GM12878 (cell line): ENCODE results near the gene MAFG. TPM values are rescaled to one million over a fixed set of nuclear protein-coding genes. Genes with fewer than 3 reads are reported as not detected.

Experiments used
- BRCA1 ChIP-seq: IDR thresholded peaks from 2 replicates; pipeline ENCODE4 v1.6.1; 2011; ENCODE audit warnings: low read depth, low read length, improper control_type of control experiment
- DPF2 ChIP-seq: fragments of 450-650 bp; IDR thresholded peaks from 2 replicates; pipeline ENCODE4 v1.6.1; 2017; ENCODE audit warnings: mild to moderate bottlenecking
- EED ChIP-seq: sonication (generic); IDR thresholded peaks from 2 replicates; pipeline ENCODE4 v1.6.1; 2016; ENCODE audit warnings: antibody characterized with exemption, low read depth
- MYB ChIP-seq: fragments of 150-350 bp; IDR thresholded peaks from 2 replicates; pipeline ENCODE4 v1.6.1; 2014; ENCODE audit warnings: mild to moderate bottlenecking, low read depth, low read length, borderline replicate concordance
- NBN ChIP-seq: fragments of 450-650 bp; IDR thresholded peaks from 2 replicates; pipeline ENCODE4 v1.6.1; 2016
- RAD51 ChIP-seq: fragments of 450-650 bp; IDR thresholded peaks from 2 replicates; pipeline ENCODE4 v1.6.1; 2016; ENCODE audit warnings: moderate library complexity, mild to moderate bottlenecking, inconsistent platforms
- RFX5 ChIP-seq: IDR thresholded peaks from 2 replicates; pipeline ENCODE4 v1.6.1; 2011; ENCODE audit warnings: low read depth, low read length, improper control_type of control experiment
- SMC3 ChIP-seq: IDR thresholded peaks from 2 replicates; pipeline ENCODE4 v1.6.1; 2011; ENCODE audit warnings: low read length, improper control_type of control experiment, borderline replicate concordance
- SUZ12 ChIP-seq: fragments of 200-600 bp; sonication (generic); IDR thresholded peaks from one replicate; pipeline ENCODE4 v1.6.1; 2018; ENCODE audit warnings: antibody characterized with exemption, mild to moderate bottlenecking; ENCODE audit not compliant: unreplicated experiment
- ZNF384 ChIP-seq: IDR thresholded peaks from 2 replicates; pipeline ENCODE4 v1.6.1; 2012; ENCODE audit warnings: low read depth, mild to moderate bottlenecking, low read length, improper control_type of control experiment, borderline replicate concordance
- polyA plus RNA-seq, 11 experiments: library from polyadenylated mRNA; depleted of rRNA in 4 of 11; unstranded in 6 of 11; stranded (reverse) in 5 of 11; fragments of >200 nt; fragmentation: Nextera tagmentation in 4 of 11; fragmentation: Illumina TruSeq in 1 of 11; extraction: Ambion mirVana in 4 of 11; extraction: Trizol in 1 of 11; gene quantifications; 1 replicate in 1 of 11; 2 replicates in 10 of 11; pipeline versions ENCODE4 v1.2.1 to v1.2.3, GENCODE V29; 2011 to 2016; ENCODE audit warnings: inconsistent platforms in 2 of 11, missing spikeins in 2 of 11, low read depth in 1 of 11
- total RNA-seq, 4 experiments: library from RNA; depleted of rRNA in 3 of 4; stranded (reverse); fragments of >200 nt in 3 of 4; fragmentation: Illumina TruSeq in 1 of 4; extraction: Trizol in 1 of 4; gene quantifications; 2 replicates each; pipeline versions ENCODE4 v1.2.1 to v1.2.3, GENCODE V29; 2013 to 2021
- TF ChIP-seq, protein P1 (sequence below): fragments of 450-650 bp; IDR thresholded peaks from 2 replicates; pipeline ENCODE4 v1.6.1; 2018; ENCODE audit warnings: mild to moderate bottlenecking, low read depth, moderate library complexity; ENCODE audit not compliant: partially characterized antibody
- TF ChIP-seq, protein P2 (sequence below): fragments of 450-650 bp; formaldehyde crosslinking; IDR thresholded peaks from 2 replicates; pipeline ENCODE4 v1.4.0; 2020; ENCODE audit warnings: mild to moderate bottlenecking, moderate library complexity
- TF ChIP-seq, protein P3 (sequence below): fragments of 450-650 bp; IDR thresholded peaks from 2 replicates; pipeline ENCODE4 v1.6.1; 2017; ENCODE audit warnings: mild to moderate bottlenecking, moderate library complexity
- TF ChIP-seq, protein P4 (sequence below): fragments of 450-650 bp; IDR thresholded peaks from 2 replicates; pipeline ENCODE4 v1.6.1; 2016; ENCODE audit warnings: mild to moderate bottlenecking
- TF ChIP-seq, protein P5 (sequence below): IDR thresholded peaks from 2 replicates; pipeline ENCODE4 v1.6.1; 2012; ENCODE audit warnings: low read depth, low read length, improper control_type of control experiment

Gene MAFG
- total and polyA plus RNA-seq, 10 of the 15 experiments (the other 5 are each of a cell fraction or from before 2014, with no cell fraction given): 0.48 to 20.1 (median 7.6) TPM

DNA sequence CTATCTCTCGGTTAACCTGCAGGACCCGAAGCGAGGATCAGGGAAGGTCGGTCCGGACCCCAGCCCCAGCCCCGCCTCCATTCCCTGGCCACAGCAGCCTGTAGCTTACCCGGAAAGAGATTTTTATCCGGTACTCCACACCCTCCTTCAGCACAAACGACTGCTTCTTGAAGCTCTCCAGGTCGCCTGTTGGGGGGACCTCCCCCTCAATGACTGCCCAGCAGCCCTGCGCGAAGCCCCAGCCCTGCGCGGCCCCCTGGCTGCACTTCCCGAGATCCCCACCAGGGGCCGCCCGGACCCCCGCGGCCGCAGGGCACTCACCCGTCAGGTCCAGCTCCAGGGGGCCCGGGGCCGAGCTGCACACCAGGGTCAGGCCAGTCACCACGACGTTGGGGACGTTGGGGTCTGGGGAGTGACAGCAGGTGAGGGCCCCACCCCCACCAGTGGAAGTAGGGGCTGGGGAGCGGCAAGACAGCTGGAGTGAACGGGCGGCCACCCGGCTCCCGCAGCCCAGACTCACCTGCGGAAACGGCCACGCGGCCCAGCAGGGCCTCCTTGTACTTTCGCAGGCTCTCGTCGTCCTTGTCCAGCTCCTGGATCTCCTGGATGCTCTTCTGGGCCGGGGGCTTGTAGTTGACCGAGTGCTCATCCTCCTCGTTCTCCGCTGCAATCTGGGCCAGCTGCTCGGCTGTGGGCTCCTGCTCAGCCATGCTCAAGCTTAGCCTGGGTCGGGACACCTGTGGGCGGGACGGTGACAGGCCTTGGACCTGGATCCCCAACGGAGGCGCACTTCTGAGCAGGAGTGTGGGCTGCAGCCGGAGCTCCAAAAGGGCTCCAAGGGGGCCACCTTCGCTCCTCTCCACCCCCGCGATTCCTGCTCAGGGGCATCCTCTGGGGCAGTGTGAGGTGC is 58.1 kb downstream of the MAFG start (continued):
- TF ChIP-seq EED: no peak
- no peak for TF ChIP-seq RFX5
- TF ChIP-seq RAD51: no peak
- no peak for TF ChIP-seq DPF2
- TF ChIP-seq, protein P1, sequence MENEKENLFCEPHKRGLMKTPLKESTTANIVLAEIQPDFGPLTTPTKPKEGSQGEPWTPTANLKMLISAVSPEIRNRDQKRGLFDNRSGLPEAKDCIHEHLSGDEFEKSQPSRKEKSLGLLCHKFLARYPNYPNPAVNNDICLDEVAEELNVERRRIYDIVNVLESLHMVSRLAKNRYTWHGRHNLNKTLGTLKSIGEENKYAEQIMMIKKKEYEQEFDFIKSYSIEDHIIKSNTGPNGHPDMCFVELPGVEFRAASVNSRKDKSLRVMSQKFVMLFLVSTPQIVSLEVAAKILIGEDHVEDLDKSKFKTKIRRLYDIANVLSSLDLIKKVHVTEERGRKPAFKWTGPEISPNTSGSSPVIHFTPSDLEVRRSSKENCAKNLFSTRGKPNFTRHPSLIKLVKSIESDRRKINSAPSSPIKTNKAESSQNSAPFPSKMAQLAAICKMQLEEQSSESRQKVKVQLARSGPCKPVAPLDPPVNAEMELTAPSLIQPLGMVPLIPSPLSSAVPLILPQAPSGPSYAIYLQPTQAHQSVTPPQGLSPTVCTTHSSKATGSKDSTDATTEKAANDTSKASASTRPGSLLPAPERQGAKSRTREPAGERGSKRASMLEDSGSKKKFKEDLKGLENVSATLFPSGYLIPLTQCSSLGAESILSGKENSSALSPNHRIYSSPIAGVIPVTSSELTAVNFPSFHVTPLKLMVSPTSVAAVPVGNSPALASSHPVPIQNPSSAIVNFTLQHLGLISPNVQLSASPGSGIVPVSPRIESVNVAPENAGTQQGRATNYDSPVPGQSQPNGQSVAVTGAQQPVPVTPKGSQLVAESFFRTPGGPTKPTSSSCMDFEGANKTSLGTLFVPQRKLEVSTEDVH: no peak
- TF ChIP-seq, protein P2, sequence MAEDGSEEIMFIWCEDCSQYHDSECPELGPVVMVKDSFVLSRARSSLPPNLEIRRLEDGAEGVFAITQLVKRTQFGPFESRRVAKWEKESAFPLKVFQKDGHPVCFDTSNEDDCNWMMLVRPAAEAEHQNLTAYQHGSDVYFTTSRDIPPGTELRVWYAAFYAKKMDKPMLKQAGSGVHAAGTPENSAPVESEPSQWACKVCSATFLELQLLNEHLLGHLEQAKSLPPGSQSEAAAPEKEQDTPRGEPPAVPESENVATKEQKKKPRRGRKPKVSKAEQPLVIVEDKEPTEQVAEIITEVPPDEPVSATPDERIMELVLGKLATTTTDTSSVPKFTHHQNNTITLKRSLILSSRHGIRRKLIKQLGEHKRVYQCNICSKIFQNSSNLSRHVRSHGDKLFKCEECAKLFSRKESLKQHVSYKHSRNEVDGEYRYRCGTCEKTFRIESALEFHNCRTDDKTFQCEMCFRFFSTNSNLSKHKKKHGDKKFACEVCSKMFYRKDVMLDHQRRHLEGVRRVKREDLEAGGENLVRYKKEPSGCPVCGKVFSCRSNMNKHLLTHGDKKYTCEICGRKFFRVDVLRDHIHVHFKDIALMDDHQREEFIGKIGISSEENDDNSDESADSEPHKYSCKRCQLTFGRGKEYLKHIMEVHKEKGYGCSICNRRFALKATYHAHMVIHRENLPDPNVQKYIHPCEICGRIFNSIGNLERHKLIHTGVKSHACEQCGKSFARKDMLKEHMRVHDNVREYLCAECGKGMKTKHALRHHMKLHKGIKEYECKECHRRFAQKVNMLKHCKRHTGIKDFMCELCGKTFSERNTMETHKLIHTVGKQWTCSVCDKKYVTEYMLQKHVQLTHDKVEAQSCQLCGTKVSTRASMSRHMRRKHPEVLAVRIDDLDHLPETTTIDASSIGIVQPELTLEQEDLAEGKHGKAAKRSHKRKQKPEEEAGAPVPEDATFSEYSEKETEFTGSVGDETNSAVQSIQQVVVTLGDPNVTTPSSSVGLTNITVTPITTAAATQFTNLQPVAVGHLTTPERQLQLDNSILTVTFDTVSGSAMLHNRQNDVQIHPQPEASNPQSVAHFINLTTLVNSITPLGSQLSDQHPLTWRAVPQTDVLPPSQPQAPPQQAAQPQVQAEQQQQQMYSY (CRISPR knock-in tag): no peak
- no peak for TF ChIP-seq BRCA1
- TF ChIP-seq ZNF384: no peak
- no peak for TF ChIP-seq MYB
- TF ChIP-seq NBN: no peak
- TF ChIP-seq, protein P3, sequence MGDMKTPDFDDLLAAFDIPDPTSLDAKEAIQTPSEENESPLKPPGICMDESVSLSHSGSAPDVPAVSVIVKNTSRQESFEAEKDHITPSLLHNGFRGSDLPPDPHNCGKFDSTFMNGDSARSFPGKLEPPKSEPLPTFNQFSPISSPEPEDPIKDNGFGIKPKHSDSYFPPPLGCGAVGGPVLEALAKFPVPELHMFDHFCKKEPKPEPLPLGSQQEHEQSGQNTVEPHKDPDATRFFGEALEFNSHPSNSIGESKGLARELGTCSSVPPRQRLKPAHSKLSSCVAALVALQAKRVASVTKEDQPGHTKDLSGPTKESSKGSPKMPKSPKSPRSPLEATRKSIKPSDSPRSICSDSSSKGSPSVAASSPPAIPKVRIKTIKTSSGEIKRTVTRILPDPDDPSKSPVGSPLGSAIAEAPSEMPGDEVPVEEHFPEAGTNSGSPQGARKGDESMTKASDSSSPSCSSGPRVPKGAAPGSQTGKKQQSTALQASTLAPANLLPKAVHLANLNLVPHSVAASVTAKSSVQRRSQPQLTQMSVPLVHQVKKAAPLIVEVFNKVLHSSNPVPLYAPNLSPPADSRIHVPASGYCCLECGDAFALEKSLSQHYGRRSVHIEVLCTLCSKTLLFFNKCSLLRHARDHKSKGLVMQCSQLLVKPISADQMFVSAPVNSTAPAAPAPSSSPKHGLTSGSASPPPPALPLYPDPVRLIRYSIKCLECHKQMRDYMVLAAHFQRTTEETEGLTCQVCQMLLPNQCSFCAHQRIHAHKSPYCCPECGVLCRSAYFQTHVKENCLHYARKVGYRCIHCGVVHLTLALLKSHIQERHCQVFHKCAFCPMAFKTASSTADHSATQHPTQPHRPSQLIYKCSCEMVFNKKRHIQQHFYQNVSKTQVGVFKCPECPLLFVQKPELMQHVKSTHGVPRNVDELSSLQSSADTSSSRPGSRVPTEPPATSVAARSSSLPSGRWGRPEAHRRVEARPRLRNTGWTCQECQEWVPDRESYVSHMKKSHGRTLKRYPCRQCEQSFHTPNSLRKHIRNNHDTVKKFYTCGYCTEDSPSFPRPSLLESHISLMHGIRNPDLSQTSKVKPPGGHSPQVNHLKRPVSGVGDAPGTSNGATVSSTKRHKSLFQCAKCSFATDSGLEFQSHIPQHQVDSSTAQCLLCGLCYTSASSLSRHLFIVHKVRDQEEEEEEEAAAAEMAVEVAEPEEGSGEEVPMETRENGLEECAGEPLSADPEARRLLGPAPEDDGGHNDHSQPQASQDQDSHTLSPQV: no peak
- TF ChIP-seq SMC3: peak; percentile 49
- TF ChIP-seq, protein P4, sequence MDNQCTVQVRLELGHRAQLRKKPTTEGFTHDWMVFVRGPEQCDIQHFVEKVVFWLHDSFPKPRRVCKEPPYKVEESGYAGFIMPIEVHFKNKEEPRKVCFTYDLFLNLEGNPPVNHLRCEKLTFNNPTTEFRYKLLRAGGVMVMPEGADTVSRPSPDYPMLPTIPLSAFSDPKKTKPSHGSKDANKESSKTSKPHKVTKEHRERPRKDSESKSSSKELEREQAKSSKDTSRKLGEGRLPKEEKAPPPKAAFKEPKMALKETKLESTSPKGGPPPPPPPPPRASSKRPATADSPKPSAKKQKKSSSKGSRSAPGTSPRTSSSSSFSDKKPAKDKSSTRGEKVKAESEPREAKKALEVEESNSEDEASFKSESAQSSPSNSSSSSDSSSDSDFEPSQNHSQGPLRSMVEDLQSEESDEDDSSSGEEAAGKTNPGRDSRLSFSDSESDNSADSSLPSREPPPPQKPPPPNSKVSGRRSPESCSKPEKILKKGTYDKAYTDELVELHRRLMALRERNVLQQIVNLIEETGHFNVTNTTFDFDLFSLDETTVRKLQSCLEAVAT: no peak
- TF ChIP-seq SUZ12: no peak
- TF ChIP-seq, protein P5, sequence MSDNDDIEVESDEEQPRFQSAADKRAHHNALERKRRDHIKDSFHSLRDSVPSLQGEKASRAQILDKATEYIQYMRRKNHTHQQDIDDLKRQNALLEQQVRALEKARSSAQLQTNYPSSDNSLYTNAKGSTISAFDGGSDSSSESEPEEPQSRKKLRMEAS: peak; percentile 48; the same call in 1 of the 2 replicates
